Stomach (tissue), 4 donors: ENCODE data around the gene STEAP1.

Source experiments
- CTCF ChIP-seq, 7 experiments: fragments of 450-650 bp in 4 of 7; fragments of 200-600 bp in 3 of 7; sonication (generic) in 3 of 7; IDR thresholded peaks; one replicate each; pipeline ENCODE4 v1.5.1; 2016 to 2019; ENCODE audit warnings: antibody characterized with exemption in 7 of 7, control low read depth in 2 of 7, mild to moderate bottlenecking in 1 of 7
- EP300 ChIP-seq: sonication (generic); formaldehyde crosslinking; IDR thresholded peaks from one replicate; pipeline ENCODE4 v1.6.1; 2017; ENCODE audit warnings: antibody characterized with exemption
- POLR2AphosphoS5 ChIP-seq, 3 donors: sonication (generic); formaldehyde crosslinking; IDR thresholded peaks; one replicate each; pipeline ENCODE4 v1.6.1; 2016; ENCODE audit warnings: antibody characterized with exemption in 3 of 3

GRCh38 chr7:90166153-90166552, 11.9 kb downstream of the STEAP1 start:
- TF ChIP-seq CTCF (IDR thresholded peaks at IDR 0.05) (no peak), POLR2AphosphoS5 (IDR thresholded peaks at IDR 0.05) (no peak), EP300 (no peak)
